VCaP (cell line): Measurements from ENCODE around the gene GSTM4.
A peak's percentile ranks its signal among the peaks of the same experiment; 100 is the strongest.

Experiments used
- H3K27ac ChIP-seq: fragments of 450-650 bp; 2 replicates; pipeline ENCODE4 v1.5.1; 2017
- CTCF ChIP-seq: fragments of 450-650 bp; conservative IDR thresholded peaks from 2 replicates; pipeline ENCODE4 v1.5.1; 2017; ENCODE audit warnings: mild to moderate bottlenecking, moderate library complexity

The GSTM4 gene

GRCh38 chr1:109621379-109622136 lies 34.3 kb upstream of the GSTM4 start:
- peak overlapping the region; percentile 95 for H3K27ac ChIP-seq

GRCh38 chr1:109622137-109622892 lies 33.6 kb upstream of the GSTM4 start:
- no peak overlapping the region; the same call in 1 of the 2 replicates for H3K27ac ChIP-seq

More at GRCh38 chr1:109621379-109622136, 34.3 kb upstream of the GSTM4 start:
- TF ChIP-seq CTCF: no peak

GRCh38 chr1:109622895-109623294 lies 33.0 kb upstream of the GSTM4 start:
- no peak overlapping the region; the same call in 1 of the 2 replicates for H3K27ac ChIP-seq
- TF ChIP-seq CTCF: no peak

More at GRCh38 chr1:109622137-109622892, 33.6 kb upstream of the GSTM4 start:
- no peak for TF ChIP-seq CTCF

GRCh38 chr1:109623601-109624161 lies 32.2 kb upstream of the GSTM4 start:
- TF ChIP-seq CTCF: no peak
- no peak overlapping the region; the same call in 1 of the 2 replicates for H3K27ac ChIP-seq

- TF ChIP-seq CTCF: no peak
- peak overlapping the region; percentile 10; the same call in 1 of the 2 replicates for H3K27ac ChIP-seq
Measured at GRCh38 chr1:109624201-109625010, 31.5 kb upstream of the GSTM4 start.

GRCh38 chr1:109625176-109625575 lies 30.7 kb upstream of the GSTM4 start:
- H3K27ac ChIP-seq: no peak overlapping the region
- no peak for TF ChIP-seq CTCF
